Measurements from ENCODE around the gene PEX5L.
"Not testable (repeated sequence)": the region's sequence is repeated elsewhere in the genome, so short reads cannot be mapped to it uniquely, and the experiment has no call there.

PEX5L gene

DNA sequence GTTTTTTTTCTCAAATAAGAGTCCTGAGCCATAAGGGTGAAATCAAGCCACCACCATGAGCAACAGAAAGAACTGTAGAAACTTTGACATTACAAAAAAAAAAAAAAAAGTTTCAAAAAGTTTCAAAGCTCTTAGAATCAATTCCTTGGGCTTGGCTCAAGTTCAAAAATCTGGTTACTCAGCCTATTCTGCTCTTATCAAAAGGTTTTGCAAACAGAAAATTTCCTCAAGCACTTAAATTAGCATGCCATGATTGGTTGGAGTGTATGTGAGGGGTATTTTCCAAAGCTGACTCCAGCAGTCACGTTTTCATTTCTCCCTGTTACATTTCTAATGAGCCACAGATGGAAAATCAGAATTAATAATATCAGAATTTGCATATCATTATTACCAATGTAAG, 12.1 kb upstream of the PEX5L start:
- Mint-ChIP-seq H3K27me3 (ENCODE audit: low read depth) (no peaks in the 10 kb centered on the region), H3K27ac (no peak overlapping the region), H3K9me3 (no peaks in the 10 kb centered on the region), H3K4me1 (ENCODE audit: low read depth) (no peaks in the 10 kb centered on the region), H3K36me3 (ENCODE audit: low read depth) (no peaks in the 10 kb centered on the region), H3K4me3 (no peak overlapping the region)

DNA sequence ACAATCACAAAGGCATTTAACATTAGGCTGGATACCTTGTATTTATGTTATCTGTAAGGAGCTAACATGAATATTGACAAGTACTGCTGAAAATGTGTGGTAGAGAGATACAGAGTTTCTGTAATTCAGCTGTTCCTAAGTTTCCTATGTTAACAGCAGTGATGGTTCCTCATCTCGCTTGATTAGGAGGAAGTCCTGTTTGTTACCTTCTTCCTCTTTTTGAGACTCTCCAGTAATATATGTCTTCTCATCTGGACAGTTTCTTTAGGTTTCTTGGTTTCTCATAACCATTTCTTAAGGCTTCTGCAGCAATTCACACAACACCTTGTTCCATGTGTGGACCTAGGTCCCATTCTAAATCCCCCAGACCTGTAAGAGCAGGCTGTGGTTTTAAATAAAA, 11.4 kb upstream of the PEX5L start:
- Mint-ChIP-seq H3K27ac (no peak overlapping the region), H3K27me3 (ENCODE audit: low read depth) (no peaks in the 10 kb centered on the region), H3K9me3 (no peaks in the 10 kb centered on the region), H3K4me1 (ENCODE audit: low read depth) (no peaks in the 10 kb centered on the region), H3K4me3 (no peak overlapping the region), H3K36me3 (ENCODE audit: low read depth) (no peaks in the 10 kb centered on the region)

DNA sequence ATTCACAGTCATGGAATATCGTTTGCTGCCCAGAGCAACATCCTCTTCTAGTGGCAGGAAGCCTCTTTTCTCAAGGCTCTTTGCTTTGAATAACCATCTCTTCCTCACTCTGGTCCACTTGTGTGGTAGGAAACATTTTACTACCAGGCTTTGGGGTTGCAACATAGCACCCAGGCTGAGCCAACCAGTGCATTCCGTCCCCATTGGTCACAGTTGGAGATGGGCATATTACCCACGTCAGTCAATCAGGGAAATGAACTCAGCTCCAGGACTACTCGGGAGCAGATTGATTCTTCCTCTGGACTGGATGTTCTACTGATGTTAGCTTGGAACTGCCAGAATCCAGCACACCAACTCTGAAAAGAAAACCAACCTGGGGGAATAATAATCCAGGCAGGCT, 4.2 kb upstream of the PEX5L start:
- Mint-ChIP-seq H3K36me3 (ENCODE audit: low read depth) (peaks cover 1% of the 10 kb centered on the region), H3K27ac (no peak overlapping the region), H3K9me3 (no peaks in the 10 kb centered on the region), H3K4me1 (ENCODE audit: low read depth) (peaks cover 7% of the 10 kb centered on the region), H3K27me3 (ENCODE audit: low read depth) (peaks cover 35% of the 10 kb centered on the region), H3K4me3 (no peak overlapping the region)

DNA sequence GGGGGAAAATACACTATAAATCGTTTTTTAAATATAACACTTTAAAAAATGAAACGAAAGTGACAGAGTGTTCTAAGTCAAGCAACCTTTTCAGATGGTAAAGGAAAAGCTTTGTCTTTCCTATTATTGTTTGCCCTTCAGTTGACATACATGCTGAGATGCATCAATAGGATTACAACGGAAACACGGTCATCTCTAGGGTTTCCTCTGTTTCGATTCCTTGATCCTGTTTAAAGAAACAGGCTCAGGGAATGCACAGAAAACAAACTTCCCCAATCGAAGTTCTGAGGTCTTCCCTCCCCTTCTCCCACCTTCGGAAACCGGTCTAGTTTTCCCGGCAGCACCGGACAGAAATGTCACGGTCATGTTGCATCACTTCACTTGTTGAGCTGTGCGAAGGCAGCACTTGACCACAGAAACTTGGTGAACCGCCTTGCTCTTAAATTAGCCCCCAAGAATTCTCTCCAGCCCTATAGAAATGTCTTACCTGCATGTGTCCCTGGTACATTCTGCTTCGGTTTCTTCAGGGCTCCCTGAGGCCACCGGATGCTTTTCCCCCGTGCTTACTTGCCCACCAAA, 556 bp downstream of the PEX5L start:
- H3K4me1 Mint-ChIP-seq (ENCODE audit: low read depth): peaks cover 7% of the 10 kb centered on the region
- peak overlapping the region; percentile 54 for H3K4me3 Mint-ChIP-seq
- no peak overlapping the region for H3K27ac Mint-ChIP-seq
- H3K9me3 Mint-ChIP-seq: no peaks in the 10 kb centered on the region
- peaks cover 1% of the 10 kb centered on the region for H3K36me3 Mint-ChIP-seq (ENCODE audit: low read depth)
- H3K27me3 Mint-ChIP-seq (ENCODE audit: low read depth): peaks cover 52% of the 10 kb centered on the region

DNA sequence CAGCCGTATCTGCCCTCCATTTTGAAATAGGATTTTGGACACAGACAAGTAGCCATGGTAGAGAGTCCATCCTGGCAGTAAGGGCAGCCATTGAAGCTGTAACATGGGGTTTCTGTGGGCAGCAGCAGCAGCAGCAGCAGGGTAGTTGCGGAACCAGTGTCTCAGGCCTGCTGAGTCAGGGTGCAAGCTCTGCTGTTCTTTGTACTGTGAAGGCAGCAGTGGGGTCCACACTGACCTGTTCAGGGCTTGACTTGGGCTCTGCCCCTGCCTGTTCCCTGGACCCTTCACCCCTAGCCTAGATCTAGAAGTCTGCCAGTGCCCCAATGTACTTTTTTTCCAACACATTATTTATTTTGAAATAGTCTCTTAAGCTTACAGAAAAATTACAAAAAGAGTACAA, 9.7 kb downstream of the PEX5L start:
- Mint-ChIP-seq H3K9me3 (no peaks in the 10 kb centered on the region), H3K27ac (no peak overlapping the region), H3K36me3 (ENCODE audit: low read depth) (no peaks in the 10 kb centered on the region), H3K4me1 (ENCODE audit: low read depth) (no peaks in the 10 kb centered on the region), H3K4me3 (no peak overlapping the region), H3K27me3 (ENCODE audit: low read depth) (peaks cover 1% of the 10 kb centered on the region)

DNA sequence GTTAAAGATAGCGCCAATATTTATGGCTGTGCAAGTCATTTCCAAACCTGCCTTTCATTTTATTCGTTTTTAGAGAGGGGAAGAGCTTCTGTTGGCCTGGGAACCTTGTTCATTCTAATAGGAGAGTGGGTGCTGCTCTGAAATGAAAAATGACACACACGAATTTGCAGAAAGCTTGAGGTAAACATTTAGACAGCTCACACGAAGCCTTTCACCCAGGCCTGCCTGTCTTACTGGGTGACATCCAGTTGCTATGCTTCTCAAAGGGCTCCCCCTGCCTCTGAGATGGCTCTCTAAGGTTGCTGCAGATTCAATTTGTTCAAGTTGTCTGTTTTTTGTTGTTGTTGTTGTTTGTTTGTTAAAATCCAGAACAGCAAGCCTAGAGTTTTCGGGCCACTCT, 18.2 kb downstream of the PEX5L start:
- Mint-ChIP-seq H3K9me3 (no peaks in the 10 kb centered on the region), H3K36me3 (ENCODE audit: low read depth) (no peaks in the 10 kb centered on the region), H3K4me3 (no peak overlapping the region), H3K4me1 (ENCODE audit: low read depth) (no peaks in the 10 kb centered on the region), H3K27ac (no peak overlapping the region), H3K27me3 (ENCODE audit: low read depth) (no peaks in the 10 kb centered on the region)

DNA sequence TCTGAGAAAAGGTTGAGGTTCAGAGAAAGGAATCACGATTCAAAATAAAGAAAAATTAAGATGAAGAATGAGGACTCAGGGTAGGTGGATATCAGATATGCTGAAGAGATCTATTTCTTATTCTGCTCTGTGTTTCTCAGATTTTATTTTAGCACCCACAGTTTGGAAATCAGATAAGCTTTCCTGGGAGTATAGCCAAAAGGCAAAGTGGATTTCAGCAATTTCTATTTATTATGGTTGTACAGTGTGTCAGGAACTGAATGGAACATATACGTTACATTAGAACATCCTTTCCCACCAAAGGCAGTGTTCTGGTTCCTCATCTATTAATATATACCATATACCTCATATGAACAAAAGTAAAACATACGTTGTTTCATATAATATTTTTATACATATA, 18.9 kb downstream of the PEX5L start:
- H3K27me3 Mint-ChIP-seq (ENCODE audit: low read depth): no peaks in the 10 kb centered on the region
- no peak overlapping the region for H3K27ac Mint-ChIP-seq

DNA sequence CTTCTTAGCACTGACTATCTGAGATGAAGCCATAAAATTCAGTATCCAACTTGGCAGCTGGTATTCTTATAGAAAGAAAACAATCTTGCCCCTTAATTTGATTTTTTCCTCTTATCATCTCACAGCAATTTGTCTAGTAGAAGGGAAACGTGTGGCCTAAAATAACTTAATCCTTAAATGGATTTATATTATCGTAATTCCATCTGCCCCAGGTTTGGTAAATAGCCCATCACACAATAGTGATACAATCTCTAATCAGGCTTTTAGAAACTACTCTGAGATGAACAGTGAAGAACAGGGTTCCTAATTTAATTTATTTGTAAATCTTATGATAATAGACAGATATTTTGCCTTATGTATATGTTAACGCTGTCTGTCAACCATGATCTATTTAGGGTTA, 24.8 kb downstream of the PEX5L start:
- no peak overlapping the region for H3K27ac Mint-ChIP-seq
- no peaks in the 10 kb centered on the region for H3K4me1 Mint-ChIP-seq (ENCODE audit: low read depth)
- H3K4me3 Mint-ChIP-seq: no peak overlapping the region
- H3K27me3 Mint-ChIP-seq (ENCODE audit: low read depth): no peaks in the 10 kb centered on the region
- peaks cover 8% of the 10 kb centered on the region for H3K9me3 Mint-ChIP-seq
- H3K36me3 Mint-ChIP-seq (ENCODE audit: low read depth): no peaks in the 10 kb centered on the region

More for the DNA sequence above, 18.9 kb downstream of the PEX5L start:
- no peak overlapping the region for H3K4me3 Mint-ChIP-seq
- H3K4me1 Mint-ChIP-seq (ENCODE audit: low read depth): no peaks in the 10 kb centered on the region
- H3K36me3 Mint-ChIP-seq (ENCODE audit: low read depth): no peaks in the 10 kb centered on the region
- no peaks in the 10 kb centered on the region for H3K9me3 Mint-ChIP-seq

DNA sequence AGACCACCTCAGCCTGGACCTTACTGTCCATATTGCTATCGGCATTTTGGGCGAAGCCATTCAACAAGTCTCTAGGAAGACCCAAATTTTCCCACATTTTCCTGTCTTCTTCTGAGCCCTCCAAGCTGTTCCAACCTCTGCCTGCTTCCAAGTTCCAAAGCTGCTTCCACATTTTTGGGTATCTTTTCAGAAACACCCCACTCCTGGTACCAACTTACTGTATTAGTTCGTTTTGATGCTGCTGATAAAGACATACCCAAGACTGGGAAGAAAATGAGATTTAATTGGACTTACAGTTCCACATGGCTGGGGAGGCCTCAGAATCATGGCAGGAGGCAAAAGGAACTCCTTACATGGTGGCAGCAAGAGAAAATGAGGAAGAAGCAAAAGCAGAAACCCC, 28.4 kb downstream of the PEX5L start:
- not testable (repeated sequence) for H3K27ac Mint-ChIP-seq; H3K4me3 Mint-ChIP-seq; H3K4me1 Mint-ChIP-seq (ENCODE audit: low read depth); H3K27me3 Mint-ChIP-seq (ENCODE audit: low read depth); H3K36me3 Mint-ChIP-seq (ENCODE audit: low read depth)
- H3K9me3 Mint-ChIP-seq: peaks cover 14% of the 10 kb centered on the region

DNA sequence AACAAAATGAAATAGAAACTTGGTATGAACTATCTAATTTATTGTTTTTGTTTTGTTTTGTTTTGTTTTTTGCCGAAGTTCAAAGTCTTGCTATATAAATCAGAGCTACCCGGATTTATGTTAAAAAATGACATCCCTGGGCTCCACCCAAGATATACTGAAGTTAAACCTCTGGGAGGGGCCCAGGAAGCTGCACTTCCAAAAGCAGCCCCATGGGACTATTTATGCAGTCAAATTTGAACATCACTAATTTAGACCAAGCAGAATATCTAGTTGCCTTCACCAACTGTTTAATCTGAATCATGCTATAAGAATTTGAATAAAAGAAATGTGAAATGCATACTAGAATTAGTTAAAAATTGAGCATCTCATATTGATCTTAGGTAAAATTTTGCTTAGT, 32.2 kb downstream of the PEX5L start:
- H3K4me3 Mint-ChIP-seq: no peak overlapping the region
- H3K4me1 Mint-ChIP-seq (ENCODE audit: low read depth): no peaks in the 10 kb centered on the region
- no peak overlapping the region for H3K27ac Mint-ChIP-seq
- no peaks in the 10 kb centered on the region for H3K27me3 Mint-ChIP-seq (ENCODE audit: low read depth)
- no peaks in the 10 kb centered on the region for H3K36me3 Mint-ChIP-seq (ENCODE audit: low read depth)
- H3K9me3 Mint-ChIP-seq: peaks cover 14% of the 10 kb centered on the region

DNA sequence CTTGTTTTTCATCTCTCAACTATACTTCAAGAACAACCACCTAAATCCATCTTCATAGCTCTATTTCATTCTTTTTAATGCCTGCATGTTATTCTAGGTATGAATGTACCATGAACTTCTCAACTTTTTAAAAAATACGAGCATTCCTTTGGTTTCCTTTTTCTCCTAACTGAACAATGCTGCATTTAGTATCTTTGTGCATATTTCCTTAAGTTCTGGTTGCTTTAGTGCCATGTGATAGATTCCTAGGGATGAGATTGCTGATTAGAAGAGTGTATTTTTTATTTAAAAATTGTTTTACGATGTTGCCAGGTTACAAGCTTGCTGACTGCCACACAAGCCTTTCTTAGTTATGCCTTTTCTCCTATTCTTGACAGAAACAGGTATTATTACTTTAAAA, 34.7 kb downstream of the PEX5L start:
- Mint-ChIP-seq H3K27ac (no peak overlapping the region), H3K4me1 (ENCODE audit: low read depth) (no peaks in the 10 kb centered on the region), H3K9me3 (peaks cover 7% of the 10 kb centered on the region), H3K4me3 (no peak overlapping the region), H3K36me3 (ENCODE audit: low read depth) (no peaks in the 10 kb centered on the region), H3K27me3 (ENCODE audit: low read depth) (no peaks in the 10 kb centered on the region)

DNA sequence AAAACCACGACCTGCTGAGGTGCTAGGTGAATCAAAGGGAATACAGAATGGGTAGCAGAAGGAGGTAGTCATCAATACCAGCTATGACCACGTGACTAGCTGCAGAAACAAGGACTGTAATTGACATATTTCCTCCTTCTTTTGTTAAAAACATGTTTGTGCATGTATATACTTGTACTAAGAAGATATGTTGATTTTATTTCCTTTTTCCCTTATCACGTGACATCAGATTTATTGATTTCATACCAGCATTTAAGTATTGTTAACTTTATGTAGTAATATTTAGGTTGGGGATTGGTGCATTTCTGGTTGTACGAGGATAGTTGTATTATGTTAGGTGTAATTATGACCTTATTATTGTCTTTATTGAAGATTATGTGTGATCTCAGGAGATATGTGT, 36.2 kb downstream of the PEX5L start:
- no peaks in the 10 kb centered on the region for H3K9me3 Mint-ChIP-seq
- H3K27ac Mint-ChIP-seq: no peak overlapping the region
- no peaks in the 10 kb centered on the region for H3K27me3 Mint-ChIP-seq (ENCODE audit: low read depth)
- no peaks in the 10 kb centered on the region for H3K4me1 Mint-ChIP-seq (ENCODE audit: low read depth)
- no peaks in the 10 kb centered on the region for H3K36me3 Mint-ChIP-seq (ENCODE audit: low read depth)
- no peak overlapping the region for H3K4me3 Mint-ChIP-seq

DNA sequence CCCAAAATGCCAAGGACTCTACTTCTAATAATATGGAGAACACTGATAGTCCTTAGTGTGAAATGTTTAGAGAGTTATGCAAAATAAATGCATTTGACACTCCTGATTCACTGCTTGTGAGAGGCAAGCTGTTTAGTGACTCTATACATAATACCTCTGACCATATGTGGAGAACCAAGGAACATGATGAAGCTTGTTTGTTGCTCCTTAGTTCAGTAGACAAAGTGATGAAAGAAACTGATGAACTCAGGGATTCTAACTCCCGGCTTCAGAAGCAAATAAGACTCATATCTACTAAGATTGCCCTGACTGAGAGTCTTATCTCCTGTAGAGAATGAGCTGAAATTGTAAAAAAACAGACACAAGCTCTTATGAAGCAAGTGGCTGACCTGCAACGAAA, 41.3 kb downstream of the PEX5L start:
- no peaks in the 10 kb centered on the region for H3K27me3 Mint-ChIP-seq (ENCODE audit: low read depth)
- no peak overlapping the region for H3K27ac Mint-ChIP-seq
- H3K36me3 Mint-ChIP-seq (ENCODE audit: low read depth): no peaks in the 10 kb centered on the region
- no peak overlapping the region for H3K4me3 Mint-ChIP-seq
- no peaks in the 10 kb centered on the region for H3K4me1 Mint-ChIP-seq (ENCODE audit: low read depth)
- H3K9me3 Mint-ChIP-seq: no peaks in the 10 kb centered on the region

DNA sequence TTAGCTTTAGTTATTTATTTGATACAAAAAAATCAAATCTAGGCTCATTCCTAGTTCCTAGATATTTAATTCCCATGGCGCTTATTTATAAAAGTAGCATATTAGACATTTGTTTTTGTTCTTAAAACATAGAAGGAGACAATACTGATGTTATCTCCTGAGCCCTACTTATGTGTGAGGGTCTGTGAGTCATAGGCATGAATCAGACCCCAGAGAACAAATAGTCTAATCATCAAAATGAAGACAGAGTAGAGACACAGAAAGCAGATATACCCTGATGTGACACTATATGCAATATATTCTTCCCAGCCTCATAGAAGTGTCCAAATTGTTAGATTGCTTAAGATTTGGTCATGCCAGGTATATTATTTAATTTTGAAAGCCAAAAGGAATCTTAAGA, 44.9 kb downstream of the PEX5L start:
- Mint-ChIP-seq H3K36me3 (ENCODE audit: low read depth) (no peaks in the 10 kb centered on the region), H3K4me3 (no peak overlapping the region), H3K4me1 (ENCODE audit: low read depth) (no peaks in the 10 kb centered on the region), H3K27me3 (ENCODE audit: low read depth) (no peaks in the 10 kb centered on the region), H3K9me3 (no peaks in the 10 kb centered on the region), H3K27ac (no peak overlapping the region)

DNA sequence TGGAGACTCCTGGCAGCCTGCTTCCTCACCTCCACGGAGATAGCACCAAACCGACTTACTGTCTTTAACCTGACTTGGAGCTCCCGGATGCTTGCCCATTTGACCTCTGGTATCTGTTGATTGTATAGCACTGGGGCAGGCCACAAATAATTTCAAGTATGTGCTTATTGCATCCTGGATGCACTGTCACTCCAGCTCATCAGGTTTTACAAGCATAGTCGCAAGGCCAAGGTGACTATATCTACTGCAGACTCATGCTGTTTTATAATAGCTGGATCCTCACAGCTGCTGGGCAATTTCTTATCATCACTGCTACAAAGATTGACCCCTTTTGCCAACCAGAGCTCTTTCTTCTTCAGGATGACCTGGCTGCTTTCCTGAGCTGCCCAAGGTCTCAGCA, 45.6 kb downstream of the PEX5L start:
- Mint-ChIP-seq H3K27ac (no peak overlapping the region), H3K4me1 (ENCODE audit: low read depth) (no peaks in the 10 kb centered on the region), H3K4me3 (no peak overlapping the region), H3K27me3 (ENCODE audit: low read depth) (no peaks in the 10 kb centered on the region), H3K36me3 (ENCODE audit: low read depth) (no peaks in the 10 kb centered on the region), H3K9me3 (no peaks in the 10 kb centered on the region)

DNA sequence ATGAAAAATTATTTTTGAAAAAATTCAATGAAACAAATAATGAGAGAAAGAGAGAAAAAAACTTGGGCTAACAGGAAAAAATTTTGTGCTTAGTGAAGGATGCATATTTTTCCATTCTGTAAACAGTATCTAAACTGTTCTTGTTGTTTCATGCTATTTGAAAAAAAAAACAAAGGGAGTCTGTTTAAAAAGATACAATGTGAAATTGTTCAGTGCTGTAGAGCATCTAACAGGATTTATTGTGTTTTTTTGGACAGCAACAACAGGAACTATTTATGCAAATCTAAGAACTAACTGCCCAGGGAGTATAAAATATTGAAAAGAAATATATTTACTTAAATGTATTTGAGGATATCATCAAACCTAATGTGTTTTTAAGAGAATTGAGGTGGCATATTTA, 55.1 kb downstream of the PEX5L start:
- H3K27me3 Mint-ChIP-seq (ENCODE audit: low read depth): peaks cover 3% of the 10 kb centered on the region
- H3K4me1 Mint-ChIP-seq (ENCODE audit: low read depth): no peaks in the 10 kb centered on the region
- no peaks in the 10 kb centered on the region for H3K36me3 Mint-ChIP-seq (ENCODE audit: low read depth)
- no peaks in the 10 kb centered on the region for H3K9me3 Mint-ChIP-seq
- H3K27ac Mint-ChIP-seq: no peak overlapping the region
- no peak overlapping the region for H3K4me3 Mint-ChIP-seq

Data from T-helper 1 cell treated with Interleukin-12 subunit alpha and Interleukin-12 subunit beta and Interleukin-4 antibody, amounts not matched to agents 30 μg/mL and 1 μg/mL, for 36 hours (primary cell).